Stimulated activated naive CD4-positive, alpha-beta T cell treated with Interleukin-2 at 50 U/mL for 16 hours (primary cell): ENCODE data around the gene MSX2.

Experiments used
- DNase-seq: peaks from one replicate; lab custom pipeline; 2025; lab: John Stamatoyannopoulos, UW

Gene MSX2

DNA sequence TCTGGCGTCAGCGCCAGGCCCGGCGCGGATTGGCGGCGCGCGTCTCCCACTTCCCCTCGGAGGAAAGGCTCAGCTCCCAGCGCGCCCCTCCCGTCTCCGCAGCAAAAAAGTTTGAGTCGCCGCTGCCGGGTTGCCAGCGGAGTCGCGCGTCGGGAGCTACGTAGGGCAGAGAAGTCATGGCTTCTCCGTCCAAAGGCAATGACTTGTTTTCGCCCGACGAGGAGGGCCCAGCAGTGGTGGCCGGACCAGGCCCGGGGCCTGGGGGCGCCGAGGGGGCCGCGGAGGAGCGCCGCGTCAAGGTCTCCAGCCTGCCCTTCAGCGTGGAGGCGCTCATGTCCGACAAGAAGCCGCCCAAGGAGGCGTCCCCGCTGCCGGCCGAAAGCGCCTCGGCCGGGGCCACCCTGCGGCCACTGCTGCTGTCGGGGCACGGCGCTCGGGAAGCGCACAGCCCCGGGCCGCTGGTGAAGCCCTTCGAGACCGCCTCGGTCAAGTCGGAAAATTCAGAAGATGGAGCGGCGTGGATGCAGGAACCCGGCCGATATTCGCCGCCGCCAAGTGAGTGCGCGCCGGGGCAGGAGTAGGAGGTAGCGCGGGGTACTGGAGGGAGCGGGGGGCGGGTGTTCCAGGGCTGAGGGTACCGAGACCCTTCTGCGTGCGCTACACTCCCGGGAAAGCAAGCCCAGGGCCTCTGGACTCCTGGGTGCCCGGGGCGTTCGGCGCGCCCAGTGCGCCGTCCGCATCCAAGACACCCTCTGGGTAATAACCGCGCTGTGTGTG is at the start of gene MSX2:
Gene MSX2, plus strand, starts transcription at position 99 of the 777 bp plus-strand sequence. Its CDS starts 78 bp downstream, at position 177.
- DNase-seq: no peak

DNA sequence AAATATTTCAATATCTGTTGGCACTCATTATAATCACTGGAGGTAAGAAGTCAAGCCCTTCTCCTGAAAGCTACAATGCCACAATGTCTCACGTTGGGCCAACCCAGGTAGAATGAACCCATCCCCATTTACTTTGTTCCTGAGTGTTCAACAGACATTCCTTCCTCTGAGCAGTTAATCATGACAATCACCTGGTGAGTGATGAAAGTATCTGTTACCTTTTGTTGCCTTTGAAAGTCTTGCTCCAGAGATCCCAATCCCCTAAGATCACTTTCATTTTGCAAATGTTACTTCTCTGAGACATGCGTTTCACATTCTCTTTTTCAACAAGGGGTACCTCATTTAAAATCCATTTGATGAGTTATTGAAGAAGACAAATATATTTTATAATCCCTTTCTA is 49.3 kb upstream of the MSX2 start:
- no peak for DNase-seq

DNA sequence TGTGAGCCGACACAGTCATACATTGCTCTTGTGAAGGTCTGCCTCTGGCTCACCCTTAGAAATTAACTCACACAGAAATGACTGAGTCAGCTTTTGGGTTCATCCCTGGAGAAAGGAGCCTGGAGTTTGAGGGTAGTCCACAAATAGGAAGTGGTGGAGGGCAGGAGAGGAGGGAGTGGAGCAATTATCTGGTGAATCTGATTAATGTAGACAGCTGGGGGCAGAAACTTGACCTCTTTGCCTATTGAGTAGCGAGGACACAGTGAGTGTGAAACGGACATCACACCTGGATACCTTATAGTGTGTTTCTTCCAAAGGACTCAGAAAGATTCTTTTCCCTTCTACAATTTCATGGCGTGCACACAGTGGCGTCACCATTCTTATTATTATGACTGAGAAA is 48.5 kb upstream of the MSX2 start:
- DNase-seq: no peak

DNA sequence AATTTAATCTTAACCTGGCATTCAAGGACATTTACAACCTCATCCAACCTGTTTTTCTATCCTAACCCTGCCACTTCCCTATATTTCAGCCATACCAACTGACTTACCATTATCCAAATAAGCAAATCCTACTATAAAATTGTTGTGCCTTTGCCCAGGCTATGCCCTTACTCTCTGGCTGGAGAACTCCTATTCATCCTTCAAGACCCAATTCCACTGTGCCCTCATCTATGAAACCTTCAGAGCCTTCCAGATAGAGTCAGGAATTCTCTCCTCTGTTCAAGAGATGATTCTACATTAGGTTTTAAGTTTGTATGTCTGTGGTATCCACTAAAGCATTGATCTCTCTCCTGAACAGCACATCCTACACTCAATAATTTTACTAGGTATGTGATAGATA is 46.3 kb upstream of the MSX2 start:
- no peak for DNase-seq

DNA sequence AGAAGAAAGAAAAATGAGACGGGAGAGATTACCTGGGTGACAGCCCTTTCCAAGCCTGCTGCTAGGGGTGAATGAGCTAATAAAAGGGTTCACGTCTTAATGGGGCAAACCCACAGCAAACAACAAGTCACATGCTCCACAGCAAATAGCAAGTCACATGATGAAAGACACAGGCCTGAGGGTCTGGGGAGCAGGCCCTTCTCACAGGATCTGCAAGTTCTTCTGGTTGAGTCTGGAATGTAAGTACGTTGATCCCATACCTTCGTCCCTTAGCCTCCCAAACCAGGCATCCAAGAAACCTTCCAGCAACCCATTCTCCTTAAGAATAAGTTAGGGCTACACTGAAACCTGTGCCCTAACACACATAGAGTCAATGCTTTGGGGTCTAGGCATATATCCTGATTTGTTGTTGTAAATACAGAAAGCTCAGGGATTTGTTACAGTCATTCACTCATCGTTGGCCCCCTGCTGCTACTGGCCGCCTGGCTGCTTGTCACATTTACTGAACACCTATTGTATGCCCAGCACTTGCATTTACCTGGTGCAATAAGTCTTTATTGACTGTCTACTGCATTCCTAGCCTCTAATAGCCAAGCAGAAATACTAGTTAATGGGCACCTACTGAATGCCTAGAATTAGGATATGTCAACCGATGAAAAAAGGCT is 43.3 kb upstream of the MSX2 start:
- no peak for DNase-seq

DNA sequence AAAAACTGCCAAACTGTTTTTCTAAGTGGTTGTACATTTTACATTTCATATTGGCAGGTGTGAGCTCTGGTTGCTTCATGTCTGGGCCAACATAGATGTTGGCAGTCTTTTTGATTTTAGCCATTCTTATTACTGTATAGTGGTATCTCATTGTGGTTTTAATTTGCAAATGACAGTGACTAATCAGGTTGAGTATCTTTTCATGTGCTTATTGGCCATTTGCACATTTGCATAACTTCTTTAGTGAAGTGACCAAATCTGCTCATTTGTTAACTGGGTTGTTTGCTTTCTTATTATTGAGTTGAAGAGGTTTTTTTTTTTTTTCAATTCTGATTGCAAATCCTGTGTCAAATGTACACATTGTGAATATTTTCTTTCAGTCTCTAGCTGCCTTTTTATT is 36.9 kb upstream of the MSX2 start:
- no peak for DNase-seq

DNA sequence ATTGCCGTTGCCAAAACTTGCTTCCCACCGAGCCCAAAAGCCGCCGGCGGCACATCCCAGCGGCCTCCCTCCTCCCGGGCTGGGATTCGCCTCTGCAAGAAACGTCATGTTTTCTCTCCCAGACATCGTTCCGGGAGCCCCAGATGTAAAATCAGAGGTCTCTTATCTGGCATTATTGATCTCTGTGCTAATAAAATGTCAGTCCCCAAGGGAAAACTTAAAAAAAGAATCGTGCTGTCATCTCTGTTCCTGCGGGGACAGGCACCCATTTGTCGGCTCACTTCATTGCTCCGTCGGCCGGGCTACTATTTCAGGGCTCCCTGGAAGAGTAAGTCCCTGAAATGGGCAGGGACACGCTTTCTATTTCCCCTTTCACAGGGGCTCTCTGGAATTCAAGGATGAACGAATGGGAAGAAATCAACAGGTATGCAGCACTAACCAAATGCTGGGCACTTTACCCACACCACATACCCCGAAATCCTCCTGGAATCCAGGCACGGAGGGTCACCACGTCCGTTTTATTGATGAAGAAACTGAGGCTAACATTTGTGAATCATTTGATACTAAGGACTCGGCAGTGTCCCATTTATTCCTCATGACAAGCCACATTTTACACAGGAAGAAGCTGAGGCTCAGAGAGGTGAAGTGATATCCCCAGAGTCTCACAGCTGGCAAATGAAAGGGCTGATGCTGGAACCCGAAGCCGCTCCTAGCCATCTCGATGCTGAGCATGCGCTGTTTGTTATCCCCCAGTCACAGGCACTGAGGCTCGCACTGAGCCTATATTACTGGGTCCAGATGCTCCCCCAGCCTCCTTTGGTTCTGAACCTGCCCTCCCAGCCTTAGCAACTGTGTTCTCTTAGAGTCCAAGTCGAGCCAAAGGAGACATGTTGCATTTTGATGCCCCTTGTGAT is 35.7 kb upstream of the MSX2 start:
- DNase-seq: no peak

DNA sequence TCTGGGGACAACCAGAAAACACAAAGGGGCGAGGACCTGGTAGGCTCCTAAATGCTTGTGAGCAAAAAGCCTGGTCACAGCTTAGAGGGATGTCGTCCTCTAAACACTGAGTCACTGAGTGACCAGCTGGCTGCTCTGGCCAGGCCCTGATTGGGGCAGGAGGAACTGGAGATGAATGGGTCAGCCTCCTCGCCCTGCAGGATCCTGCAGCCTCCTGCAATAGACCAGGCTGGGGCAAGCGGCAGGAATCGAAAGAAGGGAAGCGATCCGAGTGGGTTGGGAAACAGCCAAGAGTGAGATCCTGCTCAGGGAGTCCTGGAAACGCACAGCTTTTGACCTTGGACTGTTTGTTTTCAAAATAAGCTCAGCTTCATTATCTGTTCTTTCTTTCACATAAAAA is 34.1 kb upstream of the MSX2 start:
- no peak for DNase-seq

DNA sequence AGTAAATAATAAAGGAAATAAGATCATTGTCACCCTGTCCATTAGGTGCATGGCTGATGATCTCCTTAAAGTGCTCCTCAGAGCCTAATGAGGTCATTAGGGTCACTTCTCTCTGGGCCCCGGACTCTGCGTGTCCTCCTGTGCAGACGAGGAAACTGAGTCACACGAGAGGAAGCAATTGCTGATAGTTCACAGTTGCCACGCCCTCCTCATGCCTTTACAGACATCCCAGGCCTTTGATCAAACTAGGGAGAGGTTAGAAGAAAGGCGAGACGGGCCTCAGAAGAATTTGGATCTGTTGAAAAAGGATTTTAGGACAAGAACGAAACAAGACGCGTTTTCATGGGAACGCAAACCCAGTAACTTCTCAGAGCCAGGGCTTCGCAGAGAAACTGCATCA is 32.0 kb upstream of the MSX2 start:
- DNase-seq: no peak

DNA sequence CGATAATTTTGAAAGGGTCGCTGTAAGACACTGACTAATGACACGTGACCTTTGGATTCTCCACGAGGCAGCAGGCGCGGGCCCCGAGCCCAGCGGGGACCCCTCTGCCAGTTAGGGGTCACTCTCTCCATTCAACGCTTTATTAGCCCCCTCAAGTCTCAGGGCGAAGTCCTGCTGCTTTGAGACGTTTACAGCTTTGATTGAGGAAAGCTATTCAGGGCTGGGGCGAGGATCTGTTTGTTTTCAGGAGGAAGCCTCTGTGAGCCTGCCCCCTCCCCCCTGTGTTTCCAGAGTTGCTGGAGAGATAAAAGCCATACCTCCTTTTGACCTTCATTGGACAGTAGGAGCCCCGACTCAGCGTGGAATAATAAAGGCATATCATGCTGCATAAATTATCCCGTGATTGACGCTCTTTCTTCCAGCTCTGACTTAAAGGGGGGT is 31.4 kb upstream of the MSX2 start:
- no peak for DNase-seq

DNA sequence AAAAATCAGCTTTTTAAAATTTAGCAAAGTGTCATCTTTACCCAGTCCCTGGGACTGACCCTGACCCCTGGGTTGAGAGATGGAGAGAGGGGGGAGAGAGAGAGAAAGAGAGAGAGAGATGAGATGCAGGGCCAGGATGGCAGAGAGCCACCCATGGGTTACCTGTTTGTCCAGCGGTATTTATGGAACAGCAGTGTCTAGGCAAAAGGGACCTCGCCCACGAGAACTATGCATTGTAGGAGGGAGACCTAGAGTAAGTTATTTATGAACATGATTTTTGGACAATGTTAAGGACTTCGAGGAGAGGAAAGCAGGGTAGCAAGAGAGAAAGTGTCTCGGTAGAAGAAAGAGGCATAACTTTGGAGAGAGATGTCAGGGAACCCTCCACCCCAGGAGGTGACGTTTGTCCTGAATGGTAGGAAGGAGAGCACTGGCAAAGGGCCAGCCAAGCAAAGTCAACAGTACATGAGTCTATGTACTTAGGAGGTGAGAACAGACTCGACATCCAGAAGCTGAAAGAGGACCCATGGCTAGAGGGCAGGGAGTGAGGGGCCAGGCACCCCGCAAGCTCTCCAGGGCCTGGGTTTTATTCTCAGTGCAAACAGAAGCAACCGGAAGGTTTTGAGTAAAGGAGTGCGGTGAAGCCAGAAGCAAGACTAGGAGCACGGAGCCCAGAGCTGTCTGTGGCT is 30.5 kb upstream of the MSX2 start:
- no peak for DNase-seq

DNA sequence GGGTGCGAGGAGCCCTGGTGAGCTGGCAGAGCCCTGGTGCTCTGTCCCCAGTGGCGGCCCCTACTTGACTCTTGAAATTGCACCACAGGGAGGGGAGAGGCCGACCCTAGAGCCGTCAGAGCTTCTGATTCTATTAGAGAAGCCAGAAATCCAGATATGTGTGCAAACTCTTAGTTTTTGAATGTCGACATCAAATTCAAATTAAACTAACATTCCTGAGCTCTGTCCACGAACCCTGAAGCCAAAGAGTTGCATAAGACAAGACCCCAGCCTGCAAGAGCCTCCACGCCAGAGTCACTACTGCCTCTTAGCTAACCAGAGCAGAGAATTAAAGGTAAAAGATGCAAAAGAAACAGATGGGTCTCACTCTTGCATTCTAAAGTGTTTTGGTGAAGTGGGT is 29.8 kb upstream of the MSX2 start:
- no peak for DNase-seq

DNA sequence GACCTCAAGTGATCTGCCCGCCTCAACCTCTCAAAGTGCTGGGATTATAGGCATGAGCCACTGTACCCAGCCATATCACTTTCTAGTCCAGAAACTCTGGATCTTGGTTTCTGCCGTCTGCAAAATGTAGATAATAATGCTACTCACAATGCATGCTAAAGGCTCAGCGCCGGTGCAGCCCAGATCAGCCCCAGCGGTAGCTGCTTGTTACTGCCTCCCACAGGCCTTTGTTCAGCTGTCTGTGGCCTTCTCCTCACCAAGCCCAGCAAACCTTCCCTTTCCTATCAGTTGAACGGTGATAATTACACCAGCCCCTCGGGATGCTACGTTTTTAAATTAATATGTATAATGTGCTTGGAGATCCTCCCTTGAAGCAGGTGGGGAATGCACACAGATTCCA is 26.2 kb upstream of the MSX2 start:
- DNase-seq: no peak

DNA sequence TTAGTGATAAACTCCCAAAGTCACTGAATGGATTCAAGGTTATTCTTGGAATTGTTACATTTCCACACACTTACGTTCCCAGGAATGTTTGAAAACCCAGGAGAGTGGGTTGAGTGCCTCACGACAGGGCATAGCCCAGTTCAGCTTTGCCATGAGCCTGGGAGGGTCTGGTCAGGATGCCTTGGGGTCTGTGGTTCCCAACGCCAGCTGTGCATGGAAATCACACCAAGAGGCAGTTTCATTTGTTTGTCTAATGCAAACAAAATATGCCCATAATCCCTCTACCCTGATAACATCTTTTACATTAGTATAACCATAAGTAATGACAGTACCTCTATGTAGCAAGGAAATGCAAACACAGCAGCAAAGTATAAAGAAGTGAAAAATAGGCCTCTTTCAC is 25.3 kb upstream of the MSX2 start:
- DNase-seq: no peak

DNA sequence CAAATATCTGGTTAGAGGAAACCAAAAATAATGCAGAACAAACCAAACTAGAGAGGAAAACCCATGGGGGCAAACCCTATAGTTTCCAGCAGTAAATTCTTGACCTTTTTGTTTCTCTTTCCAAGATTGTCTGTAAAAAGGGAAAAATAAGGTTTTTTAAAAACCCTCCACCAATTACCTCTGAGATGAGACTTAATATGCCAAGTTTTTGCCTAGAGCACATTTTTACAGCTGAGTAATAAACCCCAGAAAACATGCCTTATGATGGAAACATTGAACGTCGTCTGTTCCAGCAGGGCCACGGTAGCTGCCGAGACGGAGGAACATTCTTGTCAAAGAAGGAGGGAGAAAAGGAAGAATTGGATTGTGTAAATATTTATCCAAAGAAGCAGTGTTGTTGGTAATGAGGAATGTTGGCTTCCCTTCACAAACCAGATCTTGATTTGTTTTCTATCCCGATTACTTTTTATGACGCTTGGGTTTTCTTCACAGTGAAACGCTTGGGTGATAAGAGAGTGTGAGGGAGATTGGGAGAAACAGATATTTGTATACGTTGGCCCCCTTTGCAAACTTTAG is 17.3 kb upstream of the MSX2 start:
- DNase-seq: no peak

DNA sequence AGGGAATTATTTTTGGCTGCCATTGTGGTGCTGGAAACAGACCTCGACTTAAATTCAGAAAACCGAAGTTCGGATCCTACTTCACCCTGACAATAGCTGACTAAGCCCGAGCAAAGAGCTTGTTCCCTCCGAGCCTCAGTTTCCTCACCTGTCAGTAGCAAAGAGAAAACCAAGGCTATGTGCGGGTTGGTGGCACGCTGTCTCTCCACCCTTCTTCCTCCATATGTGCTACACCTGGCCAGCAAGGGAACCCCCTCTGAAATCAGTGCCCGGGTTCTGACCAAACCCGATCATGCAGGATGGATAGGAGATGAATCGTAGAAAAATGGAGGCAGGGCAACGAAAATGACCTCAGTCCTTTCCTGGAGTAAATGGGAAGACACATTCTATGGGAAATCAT is 16.7 kb upstream of the MSX2 start:
- no peak for DNase-seq

DNA sequence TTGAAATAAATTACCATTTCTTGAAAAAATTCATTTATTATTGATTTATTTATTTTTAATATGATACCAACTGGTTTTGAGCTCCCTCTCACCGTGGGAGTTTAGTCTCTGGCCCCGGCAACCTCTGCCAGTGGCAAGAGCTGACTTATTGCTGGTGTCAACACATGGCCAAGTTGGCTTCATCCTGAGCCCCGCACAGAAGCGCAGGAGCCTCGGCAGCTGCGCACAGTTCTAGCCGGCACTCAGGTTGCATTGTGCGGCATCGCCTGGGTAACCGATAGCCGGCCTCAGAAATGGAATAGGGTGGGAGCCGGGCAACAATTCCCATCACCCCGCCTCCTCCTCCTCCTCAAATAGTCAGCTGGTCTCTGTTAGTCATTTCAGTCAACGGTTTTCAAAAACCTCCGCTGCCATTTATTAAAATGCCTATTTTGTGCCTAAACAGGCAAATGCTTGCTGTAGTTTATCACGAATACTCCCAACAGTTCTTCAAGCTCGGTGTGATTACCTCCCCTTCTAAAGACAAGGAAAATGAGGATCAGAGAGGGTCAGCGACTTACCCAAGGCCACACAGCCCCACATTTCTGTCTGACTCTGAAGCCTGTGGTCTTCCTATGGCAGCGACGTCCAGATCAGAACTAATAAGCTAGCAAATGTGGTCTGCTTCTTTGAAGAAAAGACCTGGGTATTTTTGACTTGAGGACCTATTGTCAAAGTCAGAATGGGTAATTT is 15.7 kb upstream of the MSX2 start:
- DNase-seq: no peak

DNA sequence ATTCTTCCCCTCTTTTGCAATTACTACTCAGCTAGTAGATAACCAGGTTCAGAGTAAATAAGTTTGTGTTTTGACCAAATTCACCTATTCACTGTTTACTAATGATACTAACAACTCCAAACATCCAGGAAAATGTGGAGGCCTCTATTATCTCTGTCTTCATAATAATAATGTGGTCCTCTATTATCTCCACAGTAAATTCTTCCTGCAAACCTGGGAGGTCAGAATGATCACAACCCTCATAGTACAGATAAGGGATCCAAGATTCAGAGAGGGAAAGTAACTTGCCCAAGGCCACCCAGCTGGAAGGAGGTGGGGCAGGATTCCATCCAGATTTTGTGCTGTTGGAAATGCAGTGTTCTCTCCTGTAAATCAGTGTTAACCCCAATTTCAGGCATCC is 9.6 kb upstream of the MSX2 start:
- DNase-seq: no peak

DNA sequence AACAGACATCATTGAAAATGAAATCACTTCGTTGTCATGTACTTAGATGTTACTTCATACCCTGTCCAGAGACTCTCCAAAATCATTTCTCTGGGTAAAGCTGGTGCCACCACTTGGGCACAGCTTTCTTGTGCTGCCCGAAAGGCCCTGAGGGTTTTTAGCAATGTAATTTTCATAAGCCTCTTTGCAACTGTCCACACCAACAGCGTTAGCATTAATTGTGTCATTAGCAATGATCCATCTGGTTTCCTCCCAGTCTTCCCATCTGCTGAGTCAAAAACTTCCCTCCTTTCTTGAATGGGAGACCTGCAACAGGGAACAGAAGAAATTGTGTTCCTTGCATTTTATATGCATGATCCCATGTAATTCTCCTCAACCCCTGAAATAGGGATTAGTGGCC is 8.6 kb upstream of the MSX2 start:
- DNase-seq: no peak

DNA sequence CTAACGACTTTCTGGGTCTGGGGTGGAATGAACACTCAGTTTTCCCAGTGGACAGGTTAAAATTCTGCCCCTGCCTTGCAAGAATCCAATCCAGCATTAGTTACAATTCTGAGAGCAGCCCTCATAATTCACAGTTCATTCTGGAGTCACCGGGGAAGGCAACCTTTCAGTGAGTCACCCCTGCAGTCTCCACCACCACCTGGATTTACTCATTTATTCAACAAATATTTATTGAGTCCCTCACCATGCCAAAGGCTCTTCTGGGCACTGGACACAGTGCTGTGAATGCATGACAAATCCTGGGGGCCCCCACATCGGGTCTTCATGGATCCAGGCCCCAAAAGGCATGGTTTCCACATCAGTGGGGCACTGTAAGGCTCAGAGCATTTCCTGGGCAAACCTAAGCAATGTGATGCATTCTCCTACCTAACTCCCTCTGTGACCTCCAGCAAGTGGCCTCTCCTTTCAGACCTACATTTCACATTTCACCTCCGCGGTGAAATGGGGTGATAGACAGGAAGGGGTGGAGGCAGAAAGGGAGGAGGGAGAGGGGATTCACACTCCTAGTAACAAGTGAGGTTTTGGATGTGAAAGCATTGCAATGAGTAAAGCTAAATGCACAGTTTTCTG is 6.4 kb upstream of the MSX2 start:
- DNase-seq: no peak
